Measurements from ENCODE around the gene RPN2.

Gene RPN2

GRCh38 chr20:37259031-37259430, 79.9 kb downstream of the RPN2 start:
- TF ChIP-seq REST (IDR thresholded peaks at IDR 0.05; ENCODE audit: insufficient read depth in 1 of 2, low read depth in 2 of 2, low read length in 2 of 2), result no peak

GRCh38 chr20:37259865-37260264, 80.7 kb downstream of the RPN2 start:
- TF ChIP-seq REST (IDR thresholded peaks at IDR 0.05; ENCODE audit: insufficient read depth in 1 of 2, low read depth in 2 of 2, low read length in 2 of 2) (no peak), TAF1 (IDR thresholded peaks at IDR 0.05; ENCODE audit: borderline replicate concordance, insufficient read depth, low read length) (no peak), SIN3A (IDR thresholded peaks at IDR 0.05; ENCODE audit: borderline replicate concordance, insufficient read depth, low read length) (no peak), POLR2AphosphoS5 (IDR thresholded peaks at IDR 0.05; ENCODE audit: low read depth, low read length) (no peak), FOXP2 (optimal IDR thresholded peaks at IDR 0.05; ENCODE audit: borderline replicate concordance, extremely low read depth, extremely low read length, insufficient read depth) (no peak)

- TF ChIP-seq REST (IDR thresholded peaks at IDR 0.05; ENCODE audit: insufficient read depth in 1 of 2, low read depth in 2 of 2, low read length in 2 of 2) (no peak), TAF1 (IDR thresholded peaks at IDR 0.05; ENCODE audit: borderline replicate concordance, insufficient read depth, low read length) (no peak), POLR2AphosphoS5 (IDR thresholded peaks at IDR 0.05; ENCODE audit: low read depth, low read length) (no peak)
Measured at GRCh38 chr20:37260923-37261322, 81.8 kb downstream of the RPN2 start.

GRCh38 chr20:37261714-37262113, 82.6 kb downstream of the RPN2 start, which contains the start of gene GHRH:
GHRH (minus strand) TSS chr20:37261814; CDS start chr20:37256889, 4,925 bp downstream.
- no peak for TF ChIP-seq POLR2AphosphoS5 (IDR thresholded peaks at IDR 0.05; ENCODE audit: low read depth, low read length)
- TF ChIP-seq TAF1 (IDR thresholded peaks at IDR 0.05; ENCODE audit: borderline replicate concordance, insufficient read depth, low read length), result no peak
- no peak for TF ChIP-seq FOXP2 (optimal IDR thresholded peaks at IDR 0.05; ENCODE audit: borderline replicate concordance, extremely low read depth, extremely low read length, insufficient read depth)
- no peak for TF ChIP-seq REST (IDR thresholded peaks at IDR 0.05; ENCODE audit: insufficient read depth in 1 of 2, low read depth in 2 of 2, low read length in 2 of 2)

GRCh38 chr20:37262505-37262904, 83.4 kb downstream of the RPN2 start:
- TF ChIP-seq SIN3A (IDR thresholded peaks at IDR 0.05; ENCODE audit: borderline replicate concordance, insufficient read depth, low read length), result no peak
- TF ChIP-seq FOXP2 (optimal IDR thresholded peaks at IDR 0.05; ENCODE audit: borderline replicate concordance, extremely low read depth, extremely low read length, insufficient read depth), result no peak
- no peak for TF ChIP-seq POLR2AphosphoS5 (IDR thresholded peaks at IDR 0.05; ENCODE audit: low read depth, low read length)
- TF ChIP-seq REST (IDR thresholded peaks at IDR 0.05; ENCODE audit: insufficient read depth in 1 of 2, low read depth in 2 of 2, low read length in 2 of 2), result no peak
- no peak for TF ChIP-seq TAF1 (IDR thresholded peaks at IDR 0.05; ENCODE audit: borderline replicate concordance, insufficient read depth, low read length)

All from PFSK-1 (cell line).